ENCODE data around the gene PARD3.

Gene PARD3

DNA sequence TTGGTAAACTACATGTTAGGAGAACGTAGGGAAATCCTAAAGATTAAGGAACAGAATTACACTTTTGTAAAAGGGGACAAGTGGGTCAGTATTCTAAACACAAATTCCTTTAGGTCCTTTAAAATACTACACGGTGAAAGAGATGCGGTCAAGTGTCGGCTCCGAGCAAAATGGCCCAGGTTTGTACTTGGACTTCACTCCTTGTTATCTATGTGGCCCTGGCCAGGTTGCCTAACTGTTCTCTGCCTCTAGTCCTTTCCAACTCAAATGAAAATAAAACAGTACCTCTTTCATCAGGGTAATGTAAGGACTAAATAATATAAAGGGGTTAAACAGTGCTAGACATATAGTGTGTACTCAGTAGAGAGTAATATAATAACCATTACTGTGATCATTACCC is 344.8 kb downstream of the PARD3 start:
- Histone ChIP-seq H3K27ac (no peak overlapping the region), H3K4me3 (ENCODE audit: low read depth, low read length) (no peak overlapping the region), H3K9me3 (ENCODE audit: severe bottlenecking) (no peaks in the 10 kb centered on the region), H3K36me3 (no peaks in the 10 kb centered on the region; the same call in 1 of the 2 replicates), H3K27me3 (ENCODE audit: insufficient read depth, low read depth, severe bottlenecking) (no peaks in the 10 kb centered on the region)
- DNase-seq, result no peak
- no peak for TF ChIP-seq CTCF (IDR thresholded peaks at IDR 0.05; ENCODE audit: low read depth, low read length)

DNA sequence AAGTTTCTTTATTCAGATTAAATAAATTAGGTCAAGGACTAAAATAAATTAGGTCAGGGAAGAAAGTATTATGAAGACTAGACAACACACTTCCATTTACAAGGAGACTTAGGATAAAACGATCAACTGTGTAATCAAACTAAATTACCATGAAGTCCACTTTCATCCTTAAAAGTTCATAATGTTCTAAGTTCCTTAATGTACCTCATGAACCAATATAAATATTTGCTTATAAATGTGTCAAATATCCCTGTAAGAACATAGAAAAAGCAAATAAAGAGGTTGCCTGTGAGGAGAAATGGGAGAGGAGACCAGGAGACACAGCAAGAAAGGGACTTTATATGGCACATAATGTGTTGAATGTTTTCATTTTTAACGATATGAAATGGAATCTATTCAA is 345.6 kb downstream of the PARD3 start:
- H3K27me3 ChIP-seq (ENCODE audit: insufficient read depth, low read depth, severe bottlenecking), result no peaks in the 10 kb centered on the region
- DNase-seq, result no peak

GRCh38 chr10:34467902-34468301 is 347.2 kb downstream of the PARD3 start:
- TF ChIP-seq CTCF (IDR thresholded peaks at IDR 0.05; ENCODE audit: low read depth, low read length), result no peak
- Histone ChIP-seq H3K27me3 (ENCODE audit: insufficient read depth, low read depth, severe bottlenecking) (no peaks in the 10 kb centered on the region), H3K9me3 (ENCODE audit: severe bottlenecking) (no peaks in the 10 kb centered on the region), H3K36me3 (no peaks in the 10 kb centered on the region; the same call in 1 of the 2 replicates), H3K27ac (no peak overlapping the region), H3K4me3 (ENCODE audit: low read depth, low read length) (no peak overlapping the region)
- DNase-seq, result no peak

More for the DNA sequence above, 345.6 kb downstream of the PARD3 start:
- Histone ChIP-seq H3K9me3 (ENCODE audit: severe bottlenecking) (no peaks in the 10 kb centered on the region), H3K4me3 (ENCODE audit: low read depth, low read length) (no peak overlapping the region), H3K36me3 (no peaks in the 10 kb centered on the region; the same call in 1 of the 2 replicates), H3K27ac (no peak overlapping the region)
- TF ChIP-seq CTCF (IDR thresholded peaks at IDR 0.05; ENCODE audit: low read depth, low read length), result no peak

GRCh38 chr10:34467364-34467763 is 347.7 kb downstream of the PARD3 start:
- Histone ChIP-seq H3K36me3 (no peaks in the 10 kb centered on the region; the same call in 1 of the 2 replicates), H3K4me3 (ENCODE audit: low read depth, low read length) (no peak overlapping the region), H3K9me3 (ENCODE audit: severe bottlenecking) (no peaks in the 10 kb centered on the region), H3K27ac (no peak overlapping the region), H3K27me3 (ENCODE audit: insufficient read depth, low read depth, severe bottlenecking) (no peaks in the 10 kb centered on the region)
- TF ChIP-seq CTCF (IDR thresholded peaks at IDR 0.05; ENCODE audit: low read depth, low read length), result no peak
- no peak for DNase-seq

DNA sequence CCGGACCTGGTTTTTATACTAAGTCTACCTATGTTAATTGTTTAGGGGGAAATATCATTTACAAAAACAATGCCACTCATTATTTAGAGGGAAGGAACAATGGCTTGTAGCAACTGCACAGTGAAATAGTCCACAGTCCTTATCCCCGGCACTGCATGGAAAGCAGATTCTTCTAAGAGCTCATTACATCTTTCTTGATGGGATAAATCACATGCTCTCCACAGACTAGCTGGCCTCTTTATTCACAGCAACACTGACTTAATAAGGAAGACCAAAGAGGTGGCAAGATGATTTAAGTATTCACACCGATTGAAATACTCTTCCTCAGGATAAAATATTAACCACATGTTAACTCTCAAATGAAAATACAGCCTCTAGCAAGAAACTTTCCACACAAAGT is 349.4 kb downstream of the PARD3 start:
- no peaks in the 10 kb centered on the region for H3K9me3 ChIP-seq (ENCODE audit: severe bottlenecking)
- no peak overlapping the region for H3K27ac ChIP-seq
- H3K36me3 ChIP-seq, result no peaks in the 10 kb centered on the region; the same call in 1 of the 2 replicates
- TF ChIP-seq CTCF (IDR thresholded peaks at IDR 0.05; ENCODE audit: low read depth, low read length), result no peak
- DNase-seq, result no peak
- no peak overlapping the region for H3K4me3 ChIP-seq (ENCODE audit: low read depth, low read length)
- no peaks in the 10 kb centered on the region for H3K27me3 ChIP-seq (ENCODE audit: insufficient read depth, low read depth, severe bottlenecking)

- no peak for TF ChIP-seq CTCF (IDR thresholded peaks at IDR 0.05; ENCODE audit: low read depth, low read length)
- no peak overlapping the region for H3K4me3 ChIP-seq (ENCODE audit: low read depth, low read length)
- DNase-seq, result no peak
- no peaks in the 10 kb centered on the region; the same call in 1 of the 2 replicates for H3K36me3 ChIP-seq
- no peaks in the 10 kb centered on the region for H3K27me3 ChIP-seq (ENCODE audit: insufficient read depth, low read depth, severe bottlenecking)
- H3K27ac ChIP-seq, result no peak overlapping the region
- no peaks in the 10 kb centered on the region for H3K9me3 ChIP-seq (ENCODE audit: severe bottlenecking)
These were observed 350.5 kb downstream of the PARD3 start for GRCh38 chr10:34464591-34464990.

Data from WERI-Rb-1 (cell line).